CD4-positive, alpha-beta T cell treated with Interleukin-21 for 1 hour (primary cell): ENCODE measurements around the gene TPM2.
A peak's percentile ranks its signal among the peaks of the same experiment; 100 is the strongest.

Source experiments
- DNase-seq: peaks from one replicate; pipeline ENCODE4 v3.0.0-alpha.2; 2020

TPM2 gene

DNA sequence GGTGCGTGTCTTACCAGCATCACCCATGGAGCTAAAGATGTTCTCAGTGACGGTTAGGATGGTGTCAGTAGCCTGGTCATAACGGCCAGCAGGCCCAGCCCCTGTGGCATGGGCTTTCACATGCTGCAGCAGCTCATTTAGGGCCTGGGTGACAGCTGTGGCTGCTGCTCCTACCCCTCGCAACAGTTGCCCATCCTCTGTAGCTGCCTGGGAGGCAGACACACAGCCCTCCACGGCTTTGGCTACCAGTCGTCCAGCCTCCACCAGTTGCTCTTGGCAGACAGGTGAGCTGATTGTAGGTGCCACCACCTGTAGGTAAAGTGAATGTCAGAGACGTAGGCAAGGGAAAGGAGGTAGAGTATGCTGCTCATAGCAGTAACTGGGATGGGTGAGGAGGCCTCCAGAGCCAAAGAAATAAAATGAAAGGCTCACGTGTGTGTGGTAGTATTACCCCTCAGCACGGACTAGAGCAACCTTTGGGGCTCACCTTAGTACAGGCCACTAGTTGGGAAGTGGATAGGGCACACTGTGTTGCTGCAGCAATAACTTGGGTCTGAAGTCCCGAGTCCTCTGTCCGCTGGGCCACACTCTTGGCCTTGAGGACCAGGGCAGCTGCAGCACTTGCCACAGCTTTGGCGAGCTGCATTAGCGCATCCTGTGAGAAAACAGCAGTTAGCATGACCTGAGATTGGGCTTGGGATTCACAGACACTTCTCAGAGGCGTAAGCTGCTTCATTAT, 27.6 kb upstream of the TPM2 start:
- DNase-seq: no peak

DNA sequence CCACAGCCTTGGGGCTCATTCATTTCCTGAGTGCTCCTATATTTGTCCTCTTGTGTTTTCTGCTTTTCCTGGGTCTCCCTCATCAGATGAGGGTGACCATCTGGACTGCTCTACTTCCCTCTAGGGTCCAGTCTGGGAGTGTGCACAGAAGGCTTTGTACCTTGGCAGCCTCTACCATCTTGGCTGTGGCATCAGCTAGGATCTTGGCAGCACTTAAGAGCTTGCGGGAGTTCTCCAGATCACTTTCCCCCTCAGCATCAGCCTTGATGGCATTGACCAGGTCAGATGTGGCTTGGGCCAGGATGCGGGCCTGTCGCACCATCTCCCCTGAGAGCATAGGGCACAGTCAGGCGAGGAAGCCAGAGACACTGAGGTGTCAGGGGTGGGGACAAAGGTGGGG, 26.5 kb upstream of the TPM2 start:
- no peak for DNase-seq

DNA sequence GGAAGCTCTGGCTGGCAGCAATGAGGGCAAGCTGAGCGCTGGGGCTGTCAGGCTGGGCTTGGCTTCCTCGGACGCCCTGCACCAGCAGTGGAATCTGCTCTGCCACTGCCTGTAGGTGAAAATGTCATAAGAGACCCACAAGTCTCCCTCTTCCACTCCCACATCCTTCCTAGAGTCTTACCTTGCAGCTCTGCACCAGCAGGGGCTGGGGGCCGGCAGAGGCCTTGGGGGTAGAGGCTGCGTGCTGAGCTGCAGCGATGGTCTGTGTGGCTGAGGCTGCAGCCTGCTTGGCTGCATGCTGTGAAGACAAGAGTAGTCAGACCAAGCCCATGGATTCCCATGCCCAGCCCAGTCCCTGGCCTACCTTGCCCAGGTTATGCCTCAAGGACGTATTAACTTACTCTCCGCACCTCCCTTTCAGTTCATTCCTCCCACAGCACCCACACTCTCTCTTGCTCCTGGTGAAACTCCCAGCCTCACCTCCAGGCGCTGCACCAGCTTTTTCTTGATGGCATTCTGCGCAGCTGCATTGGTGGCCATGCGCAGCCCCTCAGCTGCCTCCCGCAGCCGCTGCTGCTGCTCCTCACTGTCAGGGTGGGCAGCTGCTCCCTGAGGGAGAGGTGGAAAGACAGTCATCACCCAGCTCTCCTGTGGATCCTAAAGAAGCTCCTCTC, 25.0 kb upstream of the TPM2 start:
- DNase-seq: no peak

DNA sequence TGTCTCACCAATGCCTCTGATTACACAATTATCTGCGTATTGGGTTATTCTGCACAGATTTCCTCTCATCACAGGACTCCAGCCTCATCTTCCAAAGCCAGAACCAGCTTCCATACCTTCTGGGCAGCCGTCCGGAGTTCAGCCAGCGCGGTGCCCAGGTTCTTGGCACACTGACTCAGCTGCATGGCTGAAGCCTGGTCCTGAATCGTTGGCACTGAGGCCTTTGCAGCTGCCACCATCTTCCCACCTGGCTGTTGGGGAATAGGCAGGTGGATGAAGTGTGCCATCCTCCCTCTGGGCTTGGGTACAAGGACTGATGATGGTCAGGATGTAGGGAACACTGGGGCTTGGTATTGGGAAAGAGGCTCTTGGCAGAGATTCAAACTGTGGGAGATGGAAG, 24.4 kb upstream of the TPM2 start:
- DNase-seq: no peak

DNA sequence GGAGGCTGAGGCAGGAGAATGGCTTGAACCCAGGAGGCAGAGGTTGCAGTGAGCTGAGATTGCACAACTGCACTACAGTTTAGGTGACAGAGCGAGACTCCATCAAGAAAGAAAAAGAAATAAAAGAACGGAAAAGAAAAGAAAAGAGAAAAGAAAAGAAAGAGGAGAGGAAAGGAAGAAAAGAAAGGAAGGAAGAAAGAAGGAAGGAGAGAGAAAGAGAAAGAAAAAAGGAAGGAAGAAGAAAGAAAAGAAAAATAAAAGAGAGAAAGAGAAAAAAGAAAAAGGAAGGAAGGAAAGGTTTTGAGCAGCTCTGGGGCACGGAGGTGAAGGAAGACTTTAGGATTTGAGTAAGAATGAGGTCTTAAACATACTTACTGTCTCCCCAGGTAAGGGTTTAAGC, 23.9 kb upstream of the TPM2 start:
- DNase-seq: no peak

DNA sequence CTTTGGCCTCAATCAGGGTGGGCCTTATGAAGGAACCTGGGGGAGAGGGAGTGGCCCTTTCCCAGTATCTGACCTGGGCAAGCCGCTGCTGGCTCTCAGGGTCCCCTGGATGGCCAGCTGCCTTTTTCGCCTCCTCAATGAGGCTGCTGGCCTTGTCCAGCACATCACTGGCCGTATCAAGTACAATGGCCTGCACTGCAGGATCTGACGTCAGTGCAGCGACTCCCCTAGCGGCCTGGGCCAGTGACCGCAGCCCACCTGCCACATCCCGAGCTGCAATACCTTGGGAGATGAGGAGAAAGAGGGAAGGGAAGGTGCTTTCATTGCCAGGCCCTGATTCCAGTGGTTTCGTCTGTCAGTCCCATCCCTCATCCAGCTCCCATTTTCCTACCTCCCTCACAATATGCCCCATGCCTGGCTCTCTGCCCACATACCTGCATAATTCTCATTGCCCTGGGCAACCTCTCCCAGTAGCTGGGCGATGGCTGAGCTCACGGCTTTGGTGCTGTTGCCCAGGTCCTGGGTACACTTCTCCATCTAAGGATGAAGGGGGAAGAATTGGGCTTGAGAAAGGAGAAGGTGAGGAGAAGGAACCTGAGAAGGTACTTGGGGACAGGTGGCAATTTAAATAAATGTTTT, 23.2 kb upstream of the TPM2 start:
- DNase-seq: no peak

DNA sequence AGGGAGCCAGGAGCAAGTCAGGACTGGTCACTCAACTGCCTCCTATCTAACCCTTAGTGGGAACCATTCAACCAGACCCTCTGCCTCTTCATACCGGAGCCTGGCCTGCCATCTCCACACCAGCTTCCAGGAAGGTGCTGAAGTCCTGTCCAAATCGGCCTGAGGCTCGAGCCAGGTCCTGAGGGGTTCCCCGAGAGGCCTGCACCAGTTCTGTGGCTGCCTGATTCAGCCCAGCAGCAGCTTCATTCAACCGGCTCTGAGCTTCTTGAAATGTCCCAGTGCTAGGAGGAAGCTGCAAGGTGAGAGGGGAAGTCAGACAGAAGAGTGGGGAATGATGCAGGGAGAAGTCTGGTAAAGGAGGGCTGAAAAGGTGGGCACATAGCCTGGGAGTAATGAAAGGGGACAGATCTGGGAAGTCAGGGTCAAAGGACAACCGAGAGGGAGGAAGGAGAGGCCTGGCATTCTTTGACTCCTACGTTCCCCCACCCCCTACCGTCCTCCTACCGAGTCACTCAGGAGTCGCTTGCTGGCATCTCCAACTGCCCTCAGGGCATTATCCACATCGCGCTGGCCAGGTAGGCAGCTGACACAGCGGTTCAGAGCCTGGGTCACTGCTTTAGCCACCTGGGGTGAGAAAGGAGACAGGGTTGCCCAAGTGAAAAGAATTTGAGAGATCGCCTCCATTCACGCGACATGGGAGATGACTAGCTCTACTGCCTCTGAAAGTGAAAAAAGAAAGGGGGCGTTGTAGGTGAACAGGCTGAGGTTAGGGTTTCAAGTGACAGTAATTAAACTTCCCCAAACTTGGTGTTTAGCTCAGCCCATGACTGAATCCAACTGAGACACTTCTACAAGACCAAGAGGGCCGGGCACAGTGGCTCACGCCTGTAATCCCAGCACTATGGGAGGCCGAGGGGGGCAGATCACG, 22.0 kb upstream of the TPM2 start:
- no peak for DNase-seq

DNA sequence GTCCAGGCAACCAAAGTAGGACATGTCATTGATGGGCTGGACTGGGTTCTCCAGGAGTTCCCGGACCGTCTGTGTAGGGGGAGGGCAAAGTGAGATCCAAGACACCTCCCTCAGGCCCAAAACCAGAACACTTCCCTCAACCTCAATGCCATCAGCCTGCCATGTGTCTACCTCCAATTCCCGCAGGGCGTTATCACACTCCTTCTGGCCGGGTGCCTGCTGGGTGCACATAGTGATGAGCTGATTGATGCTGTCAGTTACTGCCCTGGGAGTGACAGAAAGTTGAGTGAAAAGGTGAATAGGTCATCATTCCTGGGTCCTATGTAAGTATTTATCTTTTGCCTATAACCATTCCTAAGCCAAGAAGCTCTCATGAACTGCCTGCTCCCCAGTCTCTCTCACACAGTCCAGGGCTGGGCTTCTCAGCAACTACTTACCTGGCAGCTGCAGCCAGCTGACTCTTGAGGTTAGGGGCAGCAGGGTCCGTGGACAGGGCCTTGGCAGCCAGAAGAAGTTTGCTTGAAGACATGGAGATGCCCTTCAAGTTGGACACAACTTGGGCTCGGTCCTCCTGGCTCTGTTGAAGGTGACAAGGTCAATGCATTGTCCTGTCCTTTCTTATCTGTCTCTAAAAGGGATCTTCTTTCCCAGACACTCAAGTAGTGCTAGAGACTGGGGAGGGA, 21.2 kb upstream of the TPM2 start:
- no peak for DNase-seq

DNA sequence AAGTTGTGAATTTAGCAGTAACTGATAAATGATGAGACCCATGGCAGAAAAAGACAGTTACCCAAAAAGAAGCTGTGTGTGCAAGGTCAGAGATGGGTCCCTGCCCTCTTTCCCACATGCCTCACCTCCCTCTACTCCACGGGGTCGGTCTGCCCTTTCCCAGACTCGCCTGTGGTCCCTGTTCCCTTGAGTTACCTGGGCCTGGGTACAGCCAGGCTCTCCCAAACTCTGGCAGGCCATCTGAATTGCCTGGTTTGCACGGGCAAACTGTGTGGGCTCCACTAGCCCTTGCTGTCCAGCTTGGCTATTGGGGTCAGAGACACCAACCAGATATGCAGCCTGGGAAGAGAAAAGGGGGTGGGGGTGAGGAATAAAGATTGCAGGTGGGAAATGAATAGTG, 18.4 kb upstream of the TPM2 start:
- no peak for DNase-seq

DNA sequence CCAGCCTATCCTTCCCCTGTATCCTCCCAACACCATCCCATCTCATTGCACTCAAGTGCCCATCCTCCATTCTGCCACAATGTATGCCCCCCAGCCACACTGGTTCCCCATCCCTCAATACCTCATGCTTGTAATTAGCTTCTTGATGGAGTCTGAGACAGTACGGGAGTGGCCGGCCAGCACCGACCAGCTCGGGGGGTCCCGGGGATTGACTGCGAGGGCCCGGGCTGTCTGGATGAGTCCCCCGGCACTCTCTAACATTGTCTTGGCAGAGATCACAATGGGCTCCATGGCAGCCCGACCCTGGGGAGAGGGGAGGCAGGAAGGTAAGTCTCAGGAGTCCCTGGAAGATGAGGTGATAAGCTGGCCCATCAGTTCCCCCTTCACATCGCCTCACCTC, 17.2 kb upstream of the TPM2 start:
- DNase-seq: no peak

DNA sequence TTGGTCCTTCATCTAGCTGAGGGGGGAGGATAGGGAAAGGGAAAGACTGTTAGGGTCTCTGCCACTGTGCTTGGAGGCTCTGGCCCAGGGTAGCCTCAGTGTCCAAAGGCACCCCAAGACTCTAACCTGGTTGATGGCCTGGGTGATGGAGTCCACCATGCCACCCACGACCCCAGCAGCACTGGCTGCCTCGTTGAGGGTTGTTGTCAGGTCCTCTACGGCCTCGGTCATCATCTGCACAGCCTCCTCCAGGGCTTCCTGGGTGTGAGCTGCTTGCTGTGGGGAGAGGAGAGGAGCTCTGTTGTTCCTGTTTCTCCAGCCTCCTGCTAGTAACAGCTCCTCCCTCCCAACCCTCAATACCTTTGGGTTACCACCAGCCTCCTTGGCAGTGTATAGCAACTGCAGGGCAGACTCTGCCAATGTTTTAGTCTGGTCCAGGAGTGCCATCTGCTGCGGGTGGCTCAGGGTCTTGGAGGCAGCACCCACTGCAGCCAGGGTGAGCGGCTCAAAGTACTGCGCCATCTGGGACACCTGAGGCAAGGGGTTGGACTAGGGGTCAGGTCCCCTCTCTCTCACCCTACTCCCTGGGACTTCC, 16.2 kb upstream of the TPM2 start:
- DNase-seq: no peak

DNA sequence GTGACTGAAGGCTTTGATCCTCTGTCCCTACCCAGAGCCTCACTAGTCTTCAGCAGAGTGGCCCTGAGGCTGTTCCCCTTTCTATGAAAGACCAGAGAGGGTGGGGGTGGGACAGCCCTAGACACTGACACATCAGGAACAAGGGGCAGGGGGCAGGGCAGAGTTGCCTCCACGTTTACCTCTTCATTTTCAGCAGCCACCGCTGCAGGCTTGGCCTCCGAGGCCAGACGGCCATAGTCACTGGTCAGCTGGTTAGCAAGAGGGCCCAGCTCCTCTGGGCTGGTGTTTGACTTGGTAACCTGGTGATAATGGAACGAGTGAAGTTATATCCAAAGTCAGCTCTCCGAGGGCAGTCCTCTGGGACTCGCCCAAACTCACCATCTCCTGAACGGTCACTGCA, 15.6 kb upstream of the TPM2 start:
- no peak for DNase-seq

DNA sequence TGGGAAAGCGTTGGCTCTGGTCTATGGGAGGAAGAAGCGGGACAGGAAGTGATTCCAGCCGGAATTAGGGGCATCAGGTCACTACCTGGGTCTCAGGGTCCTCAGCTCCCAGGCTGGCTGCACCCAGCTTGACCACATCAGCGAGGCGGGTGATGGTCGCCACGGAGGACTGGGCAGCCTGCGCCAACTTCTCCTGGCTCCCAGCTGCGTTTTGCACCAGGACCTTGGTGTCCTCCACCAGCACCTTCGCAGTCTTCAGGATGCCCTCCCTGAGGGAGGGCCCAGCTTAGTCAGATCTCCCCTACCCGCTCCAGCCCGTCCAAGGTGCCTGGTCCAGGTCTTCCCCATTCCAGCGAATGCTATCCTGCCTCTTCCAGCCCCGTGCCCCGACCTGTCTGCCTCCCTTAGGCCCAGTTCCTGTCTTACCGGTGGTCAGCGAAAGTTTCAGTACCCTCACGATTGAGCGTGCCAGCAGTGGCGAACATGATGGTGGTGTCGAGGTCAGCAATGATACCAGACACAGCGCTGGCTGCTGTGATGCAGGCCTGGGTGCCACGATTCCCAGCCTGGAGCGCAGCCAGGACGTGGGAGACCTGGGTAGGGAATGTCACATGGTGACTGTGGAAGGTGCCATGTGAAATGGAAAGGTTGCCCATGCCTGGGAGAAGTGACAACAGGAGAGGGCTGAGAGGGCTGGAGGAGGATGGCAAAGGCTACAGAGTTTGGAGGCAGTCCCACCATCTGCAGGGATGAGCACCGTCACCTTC, 14.4 kb upstream of the TPM2 start:
- no peak for DNase-seq

DNA sequence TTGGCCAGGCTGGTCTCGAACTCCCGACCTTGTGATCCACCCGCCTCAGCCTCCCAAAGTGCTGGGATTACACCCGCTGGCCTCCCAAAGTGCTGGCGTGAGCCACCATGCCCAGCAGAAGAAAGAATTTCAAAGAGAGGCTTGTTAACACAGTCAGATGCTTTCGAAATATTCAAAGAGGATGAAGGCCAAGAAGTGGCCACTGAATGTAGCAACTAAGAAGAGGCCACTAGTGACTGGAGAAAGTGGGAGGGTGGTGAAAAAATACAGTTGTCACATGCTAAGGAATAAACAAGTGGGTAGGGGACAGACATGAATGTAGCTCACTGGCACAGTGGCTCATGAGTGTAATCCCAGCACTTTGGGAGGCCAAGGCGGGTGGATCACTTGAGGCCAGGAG, 13.0 kb upstream of the TPM2 start:
- no peak for DNase-seq

DNA sequence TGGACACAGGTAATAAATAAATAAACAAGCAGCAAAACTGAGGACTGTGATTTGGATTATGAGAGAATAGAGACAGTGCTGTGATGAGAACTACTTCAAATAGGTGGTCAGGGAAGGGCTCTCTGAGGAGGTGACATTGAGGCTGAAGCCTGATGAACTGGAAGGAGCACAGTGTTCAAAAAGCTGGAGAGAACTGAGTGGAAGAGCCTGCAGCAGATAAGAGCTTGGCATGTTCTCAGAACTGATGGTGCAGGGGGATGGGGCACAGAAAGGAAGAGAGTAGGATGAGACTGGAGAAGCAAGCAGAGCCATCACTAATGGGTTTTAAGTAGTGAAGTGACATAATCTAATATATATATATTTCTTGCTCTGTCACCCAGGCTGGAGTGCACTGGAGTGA, 11.2 kb upstream of the TPM2 start:
- DNase-seq: no peak

DNA sequence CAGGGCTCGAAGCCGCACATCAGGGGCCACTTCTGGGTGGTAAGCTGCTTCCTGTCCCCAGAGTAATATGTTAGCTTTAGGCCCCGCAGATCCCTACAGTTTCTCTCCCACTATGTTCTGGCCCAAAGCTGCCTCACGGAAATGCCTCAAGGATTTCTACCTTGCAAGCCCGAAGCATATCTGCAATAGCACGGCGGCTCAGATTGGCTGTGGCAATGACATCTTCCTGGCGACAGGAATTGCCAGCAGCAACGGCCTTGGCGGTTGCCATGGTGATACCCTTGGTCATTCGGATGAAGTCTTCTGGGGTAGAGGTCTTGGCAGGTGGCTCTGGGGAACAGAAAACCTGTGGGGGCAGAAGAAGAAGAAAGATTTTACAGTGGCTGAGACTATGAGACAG, 10.3 kb upstream of the TPM2 start:
- no peak for DNase-seq

DNA sequence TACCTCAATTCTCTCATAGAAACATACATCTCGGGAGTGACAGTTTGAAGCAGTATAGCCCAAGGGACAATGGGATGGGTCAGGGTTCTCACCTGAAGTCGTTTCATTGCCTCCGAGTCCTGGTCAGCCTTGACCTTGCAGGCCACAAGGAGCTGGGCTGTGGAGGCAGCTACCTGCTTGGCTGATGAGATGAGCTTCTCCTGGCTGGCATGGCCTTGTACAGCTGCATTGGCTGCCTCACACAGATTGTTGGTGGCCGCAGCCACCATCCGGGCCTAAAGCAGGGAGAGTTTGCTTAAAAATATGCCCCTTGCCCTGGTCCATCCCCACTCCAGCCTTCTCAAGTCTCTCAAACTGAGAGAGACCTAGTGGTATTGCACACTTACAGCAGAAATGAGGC, 8.5 kb upstream of the TPM2 start:
- no peak for DNase-seq

DNA sequence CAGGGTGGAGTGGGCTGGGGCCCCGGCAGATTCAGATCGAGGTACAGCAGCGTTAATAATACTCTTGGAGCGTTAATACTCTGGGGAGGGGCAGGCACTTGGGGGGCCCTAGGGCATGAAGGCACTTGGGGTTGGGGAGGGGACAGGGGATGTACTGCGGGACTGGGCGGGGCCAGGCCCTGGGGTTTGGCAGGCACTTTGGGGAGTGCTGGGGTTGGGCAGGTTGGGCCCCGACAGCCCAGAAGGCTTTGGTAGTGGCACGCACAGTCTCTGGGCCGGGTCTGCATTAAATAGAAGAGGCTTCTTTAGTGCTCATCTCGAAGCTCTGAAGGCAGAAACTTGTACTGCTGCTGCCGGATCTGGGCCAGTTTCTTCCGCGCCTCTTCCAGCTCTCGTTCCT, 7.8 kb upstream of the TPM2 start:
- no peak for DNase-seq

DNA sequence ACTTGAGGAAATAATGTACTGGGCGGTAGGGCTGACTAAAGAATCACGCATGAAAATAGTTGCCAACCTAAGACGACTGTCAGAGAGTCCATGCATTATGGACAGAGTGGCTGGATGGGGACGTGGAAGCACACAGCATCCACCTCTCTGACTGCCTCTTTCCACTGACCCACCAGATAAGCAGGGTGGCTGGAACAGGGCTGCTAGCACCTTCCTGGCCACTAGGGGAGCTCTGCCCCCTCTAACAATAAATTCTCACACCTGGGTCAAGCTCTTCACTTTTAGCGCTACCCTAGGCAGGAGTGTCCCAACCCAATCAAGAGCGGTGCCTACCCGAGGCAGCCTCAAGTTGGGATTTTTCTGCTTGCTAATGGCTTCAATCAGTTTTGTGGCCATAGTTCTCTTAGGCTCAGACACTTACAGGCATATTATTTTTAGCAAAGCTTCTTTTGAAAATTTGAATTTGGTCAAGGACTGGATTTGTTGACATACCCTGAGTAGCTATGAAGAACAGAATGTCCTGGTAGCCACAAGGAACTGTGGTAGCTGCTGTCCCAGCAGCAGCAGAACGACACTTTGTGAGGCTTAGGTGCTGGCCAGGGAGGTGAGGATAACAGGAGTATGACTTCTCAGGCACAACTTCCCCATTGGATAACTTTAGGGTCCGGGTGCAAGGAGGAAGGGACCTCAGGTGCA, 6.9 kb upstream of the TPM2 start:
- peak; percentile 69 for DNase-seq

DNA sequence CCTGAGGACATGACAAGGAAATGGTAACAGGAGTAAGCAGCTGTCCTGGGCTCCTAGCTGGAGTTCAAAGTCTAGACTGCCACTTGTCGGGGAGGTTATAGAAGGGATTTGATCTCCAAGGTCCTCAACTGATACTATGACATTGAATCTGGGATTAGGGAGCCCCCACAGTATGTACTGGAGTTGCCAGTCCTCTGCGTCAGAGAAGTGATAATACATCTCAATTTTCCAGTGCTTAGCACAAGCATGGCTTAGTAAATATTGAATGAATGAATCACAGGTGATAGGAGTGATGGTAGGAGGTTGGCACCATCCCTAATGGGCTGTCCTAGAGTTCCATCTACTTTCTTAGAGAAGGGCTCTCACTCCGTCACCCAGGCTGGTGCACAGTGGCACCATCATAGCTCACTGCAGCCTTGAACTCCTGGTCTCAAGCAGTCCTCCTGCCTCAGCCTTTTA, 6.2 kb upstream of the TPM2 start:
- no peak for DNase-seq
